ENCODE measurements around the gene TUSC2. TPM values are rescaled to one million over a fixed set of nuclear protein-coding genes. Genes with fewer than 3 reads are reported as not detected.

Gene TUSC2
- polyA plus RNA-seq, 1 of the 3 experiments (the other 2 are of a cell fraction), result 58.7 TPM

DNA sequence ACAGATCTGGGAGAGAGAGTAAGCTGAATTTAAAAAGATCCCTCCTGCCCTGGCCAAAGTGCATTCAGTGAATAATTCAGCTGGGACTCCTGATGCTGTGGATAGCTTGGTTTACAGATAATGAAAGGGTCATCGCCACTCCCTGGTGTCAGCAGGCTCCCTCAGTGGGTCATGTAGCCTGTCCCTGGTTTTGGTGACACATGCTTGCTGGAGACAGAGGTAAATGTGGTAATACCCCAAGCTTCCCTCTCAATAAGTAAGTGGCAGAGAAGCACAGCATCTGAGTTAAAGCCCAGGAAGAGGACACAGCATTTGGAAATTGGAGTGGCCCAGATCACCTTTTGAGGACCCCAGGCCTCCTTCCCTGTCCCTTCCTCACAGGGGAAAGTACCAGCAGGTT is 29.5 kb upstream of the TUSC2 start:
- no peak for DNase-seq
- Histone ChIP-seq H2AFZ (ENCODE audit: low read depth) (no peak overlapping the region), H3F3A (replicated peaks; ENCODE audit: insufficient read depth) (peaks cover 6% of the 10 kb centered on the region), H3K9me2 (no peaks in the 10 kb centered on the region), H3K36me3 (replicated peaks in 1 of 2; ENCODE audit: control insufficient read depth in 1 of 2, insufficient read depth in 2 of 2, low read length in 1 of 2) (peaks cover 21 to 45% of the 10 kb centered on the region in 2 experiments), H3K4me1 (ENCODE audit: control insufficient read depth in 1 of 2, insufficient read depth in 2 of 2, low read depth in 1 of 2, low read length in 1 of 2) (peaks cover 8 to 52% of the 10 kb centered on the region in 2 experiments; a peak in 2 of 4 replicates), H3K9me3 (no peaks in the 10 kb centered on the region), H3K9ac (peak overlapping the region; percentile 87), H3K27ac (ENCODE audit: low read depth in 2 of 2, low read length in 1 of 2) (peak overlapping the region in 1 of 2 experiments; percentile 84; a peak in 2 of 4 replicates), H4K20me1 (ENCODE audit: insufficient read depth) (peaks cover 57% of the 10 kb centered on the region), H3K79me2 (ENCODE audit: insufficient read depth) (peaks cover 68% of the 10 kb centered on the region), H3K4me2 (peak overlapping the region; percentile 94), H3K4me3 (ENCODE audit: low read depth in 2 of 2, low read length in 1 of 2) (peak overlapping the region; percentile 77 to 95), H3K27me3 (ENCODE audit: insufficient read depth) (no peaks in the 10 kb centered on the region)
- 13% methylated on average over 1 of the region's 1 CpG for WGBS (ENCODE audit: low lambda C conversion rate)
- TF ChIP-seq MXI1 (IDR thresholded peaks at IDR 0.05; ENCODE audit: low read depth, low read length) (peak; percentile 29; the same call in 1 of the 2 replicates), CHD2 (IDR thresholded peaks at IDR 0.05; ENCODE audit: low read length, partially characterized antibody) (no peak)
- ChIA-PET POLR2A (interaction anchor here (1.5 to 2.1 kb wide), 2 partner anchors 12 to 34 kb away, joined by 5 to 9 read pairs; no protein-coding TSS in a partner anchor), CTCF (interaction anchor here (0.8 to 6.4 kb wide), 12 partner anchors 10 to 1032 kb away, joined by 3 to 57 read pairs (median 14); partner anchors contain the start of gene ZMYND10)

DNA sequence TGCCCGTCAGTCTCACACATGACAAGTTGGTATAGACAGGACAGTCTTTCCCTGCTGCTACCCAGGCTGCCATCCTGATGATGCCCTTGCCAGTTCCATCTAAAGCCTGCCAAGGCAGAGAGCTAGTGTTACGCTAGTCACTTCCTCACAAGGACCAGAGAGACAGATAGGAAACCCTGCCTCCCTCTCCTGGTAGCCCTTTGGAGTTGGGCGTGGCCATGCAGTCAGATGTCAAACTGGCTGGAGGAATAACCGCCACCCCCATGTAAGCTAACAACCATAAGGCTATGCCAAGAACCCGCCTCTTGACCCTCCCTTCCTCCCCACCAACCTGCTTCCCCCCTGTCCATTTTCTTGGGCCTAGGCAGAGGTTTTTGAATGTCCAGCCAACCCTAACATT is 28.5 kb upstream of the TUSC2 start:
- peaks cover 77% of the 10 kb centered on the region for H3K79me2 ChIP-seq (ENCODE audit: insufficient read depth)
- peak overlapping the region; percentile 94 for H3K4me2 ChIP-seq

DNA sequence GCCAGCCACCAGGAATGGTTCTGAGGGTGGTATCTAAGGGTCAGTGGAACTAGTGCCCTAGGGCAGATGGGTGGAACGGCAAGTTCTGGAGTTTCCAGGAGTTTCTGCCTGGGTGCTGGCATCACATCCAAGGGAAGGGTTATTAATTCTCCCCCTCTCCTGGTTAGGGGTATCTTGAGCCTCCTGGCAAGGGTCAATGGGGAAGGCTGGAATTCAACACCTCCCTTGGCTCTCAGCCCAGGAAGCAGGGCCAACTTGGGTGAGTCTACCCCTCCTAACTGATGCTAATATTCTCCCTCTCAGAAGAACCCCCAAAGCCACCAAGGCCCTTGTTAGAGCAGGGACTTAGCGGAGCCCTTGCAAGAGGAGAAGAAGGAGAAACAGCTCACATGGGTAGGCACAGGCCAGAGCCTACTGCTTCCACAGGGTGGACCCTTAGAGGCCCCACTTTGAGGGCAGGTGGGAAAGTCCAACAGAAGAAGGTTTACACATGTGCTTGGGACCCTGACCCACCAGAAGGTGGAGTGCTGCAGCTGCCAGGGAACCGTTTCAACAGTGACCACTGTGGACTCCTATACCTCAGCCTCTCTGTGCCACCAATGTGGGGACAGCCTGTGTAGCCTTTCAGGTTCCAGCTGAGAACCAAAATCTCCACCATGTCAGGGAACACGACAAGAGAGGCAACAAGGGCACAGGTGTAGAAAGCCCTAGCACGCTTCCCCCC is 28.0 kb upstream of the TUSC2 start:
- peak overlapping the region in 1 of 2 experiments; percentile 29; a peak in 2 of 4 replicates for H3K27ac ChIP-seq (ENCODE audit: low read depth in 2 of 2, low read length in 1 of 2)
- peaks cover 21 to 45% of the 10 kb centered on the region in 2 experiments for H3K36me3 ChIP-seq (replicated peaks in 1 of 2; ENCODE audit: control insufficient read depth in 1 of 2, insufficient read depth in 2 of 2, low read length in 1 of 2)
- H3K79me2 ChIP-seq (ENCODE audit: insufficient read depth), result peaks cover 82% of the 10 kb centered on the region
- H4K20me1 ChIP-seq (ENCODE audit: insufficient read depth), result peaks cover 60% of the 10 kb centered on the region
- H3K9me2 ChIP-seq, result no peaks in the 10 kb centered on the region
- WGBS (ENCODE audit: low lambda C conversion rate), result 53% methylated on average over 4 of the region's 5 CpGs
- no peak for DNase-seq
- ChIA-PET POLR2A (interaction anchor here (0.9 to 4.6 kb wide), 5 partner anchors 8 to 71 kb away, joined by 3 to 13 read pairs (median 5); no protein-coding TSS in a partner anchor), CTCF (interaction anchor here (0.6 to 6.4 kb wide), 22 partner anchors 9 to 321 kb away, joined by 3 to 57 read pairs (median 6); partner anchors contain the start of gene ZMYND10)
- H3K4me1 ChIP-seq (ENCODE audit: control insufficient read depth in 1 of 2, insufficient read depth in 2 of 2, low read depth in 1 of 2, low read length in 1 of 2), result peaks cover 16 to 61% of the 10 kb centered on the region in 2 experiments; a peak in 2 of 4 replicates
- peaks cover 7% of the 10 kb centered on the region for H3F3A ChIP-seq (replicated peaks; ENCODE audit: insufficient read depth)
- peak overlapping the region; percentile 94 for H3K4me2 ChIP-seq
- no peak overlapping the region for H2AFZ ChIP-seq (ENCODE audit: low read depth)
- H3K9ac ChIP-seq, result no peak overlapping the region; the same call in 1 of the 2 replicates
- no peaks in the 10 kb centered on the region for H3K9me3 ChIP-seq
- H3K4me3 ChIP-seq (ENCODE audit: low read depth in 2 of 2, low read length in 1 of 2), result peak overlapping the region; percentile 77 to 95
- TF ChIP-seq, protein P1, sequence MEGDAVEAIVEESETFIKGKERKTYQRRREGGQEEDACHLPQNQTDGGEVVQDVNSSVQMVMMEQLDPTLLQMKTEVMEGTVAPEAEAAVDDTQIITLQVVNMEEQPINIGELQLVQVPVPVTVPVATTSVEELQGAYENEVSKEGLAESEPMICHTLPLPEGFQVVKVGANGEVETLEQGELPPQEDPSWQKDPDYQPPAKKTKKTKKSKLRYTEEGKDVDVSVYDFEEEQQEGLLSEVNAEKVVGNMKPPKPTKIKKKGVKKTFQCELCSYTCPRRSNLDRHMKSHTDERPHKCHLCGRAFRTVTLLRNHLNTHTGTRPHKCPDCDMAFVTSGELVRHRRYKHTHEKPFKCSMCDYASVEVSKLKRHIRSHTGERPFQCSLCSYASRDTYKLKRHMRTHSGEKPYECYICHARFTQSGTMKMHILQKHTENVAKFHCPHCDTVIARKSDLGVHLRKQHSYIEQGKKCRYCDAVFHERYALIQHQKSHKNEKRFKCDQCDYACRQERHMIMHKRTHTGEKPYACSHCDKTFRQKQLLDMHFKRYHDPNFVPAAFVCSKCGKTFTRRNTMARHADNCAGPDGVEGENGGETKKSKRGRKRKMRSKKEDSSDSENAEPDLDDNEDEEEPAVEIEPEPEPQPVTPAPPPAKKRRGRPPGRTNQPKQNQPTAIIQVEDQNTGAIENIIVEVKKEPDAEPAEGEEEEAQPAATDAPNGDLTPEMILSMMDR (IDR thresholded peaks at IDR 0.05), result 0 out of 2 replicates have a peak, but pooled peaks have one; percentile 16
- TF ChIP-seq, protein P2, sequence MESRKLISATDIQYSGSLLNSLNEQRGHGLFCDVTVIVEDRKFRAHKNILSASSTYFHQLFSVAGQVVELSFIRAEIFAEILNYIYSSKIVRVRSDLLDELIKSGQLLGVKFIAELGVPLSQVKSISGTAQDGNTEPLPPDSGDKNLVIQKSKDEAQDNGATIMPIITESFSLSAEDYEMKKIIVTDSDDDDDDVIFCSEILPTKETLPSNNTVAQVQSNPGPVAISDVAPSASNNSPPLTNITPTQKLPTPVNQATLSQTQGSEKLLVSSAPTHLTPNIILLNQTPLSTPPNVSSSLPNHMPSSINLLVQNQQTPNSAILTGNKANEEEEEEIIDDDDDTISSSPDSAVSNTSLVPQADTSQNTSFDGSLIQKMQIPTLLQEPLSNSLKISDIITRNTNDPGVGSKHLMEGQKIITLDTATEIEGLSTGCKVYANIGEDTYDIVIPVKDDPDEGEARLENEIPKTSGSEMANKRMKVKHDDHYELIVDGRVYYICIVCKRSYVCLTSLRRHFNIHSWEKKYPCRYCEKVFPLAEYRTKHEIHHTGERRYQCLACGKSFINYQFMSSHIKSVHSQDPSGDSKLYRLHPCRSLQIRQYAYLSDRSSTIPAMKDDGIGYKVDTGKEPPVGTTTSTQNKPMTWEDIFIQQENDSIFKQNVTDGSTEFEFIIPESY (IDR thresholded peaks at IDR 0.05; ENCODE audit: borderline replicate concordance, low read depth), result no peak
- TF ChIP-seq SMC3 (IDR thresholded peaks at IDR 0.05; ENCODE audit: low read depth, low read length), result peak; percentile 50; the same call in 1 of the 2 replicates
- peak; percentile 66 for TF ChIP-seq RAD21 (IDR thresholded peaks at IDR 0.05; ENCODE audit: low read length)
- no peaks in the 10 kb centered on the region for H3K27me3 ChIP-seq (ENCODE audit: insufficient read depth)

More for the DNA sequence above, 28.5 kb upstream of the TUSC2 start:
- Histone ChIP-seq H3K27me3 (ENCODE audit: insufficient read depth) (no peaks in the 10 kb centered on the region), H3K4me3 (ENCODE audit: low read depth in 2 of 2, low read length in 1 of 2) (peak overlapping the region; percentile 77 to 95), H3F3A (replicated peaks; ENCODE audit: insufficient read depth) (peaks cover 7% of the 10 kb centered on the region), H3K9me2 (no peaks in the 10 kb centered on the region), H4K20me1 (ENCODE audit: insufficient read depth) (peaks cover 60% of the 10 kb centered on the region), H3K9ac (peak overlapping the region; percentile 87; the same call in 1 of the 2 replicates), H3K9me3 (no peaks in the 10 kb centered on the region), H3K27ac (ENCODE audit: low read depth in 2 of 2, low read length in 1 of 2) (peak overlapping the region in 1 of 2 experiments; percentile 84; a peak in 1 of 4 replicates), H2AFZ (ENCODE audit: low read depth) (no peak overlapping the region), H3K4me1 (ENCODE audit: control insufficient read depth in 1 of 2, insufficient read depth in 2 of 2, low read depth in 1 of 2, low read length in 1 of 2) (peaks cover 13 to 56% of the 10 kb centered on the region in 2 experiments; a peak in 2 of 4 replicates), H3K36me3 (replicated peaks in 1 of 2; ENCODE audit: control insufficient read depth in 1 of 2, insufficient read depth in 2 of 2, low read length in 1 of 2) (peaks cover 21 to 45% of the 10 kb centered on the region in 2 experiments)
- TF ChIP-seq EZH2phosphoT487 (IDR thresholded peaks at IDR 0.05; ENCODE audit: borderline replicate concordance, low read depth) (no peak), TEAD4 (IDR thresholded peaks at IDR 0.05; ENCODE audit: borderline replicate concordance, insufficient read depth) (no peak), MXI1 (IDR thresholded peaks at IDR 0.05; ENCODE audit: low read depth, low read length) (peak; percentile 31; the same call in 1 of the 2 replicates)
- ChIA-PET POLR2A (interaction anchor here (0.9 to 4.6 kb wide), 5 partner anchors 9 to 70 kb away, joined by 3 to 13 read pairs (median 5); no protein-coding TSS in a partner anchor), CTCF (interaction anchor here (0.6 to 6.4 kb wide), 18 partner anchors 10 to 321 kb away, joined by 3 to 57 read pairs (median 6); partner anchors contain the start of gene ZMYND10)
- WGBS (ENCODE audit: low lambda C conversion rate), result 88% methylated on average over 2 of the region's 5 CpGs
- no peak for DNase-seq
